T follicular helper cell (primary cell): ENCODE measurements around the gene TMEM62.
"Not testable (repeated sequence)": the region's sequence is repeated elsewhere in the genome, so short reads cannot be mapped to it uniquely, and the experiment has no call there.

ENCODE experiments used
- DNase-seq: peaks from one replicate; pipeline ENCODE4 v3.0.0-alpha.2; 2020; ENCODE audit warnings: low read depth

Gene TMEM62

GRCh38 chr15:43121863-43122262 lies 11.5 kb upstream of the TMEM62 start:
- no peak for DNase-seq

GRCh38 chr15:43125100-43125661 lies 8.2 kb upstream of the TMEM62 start:
- no peak for DNase-seq

- DNase-seq: no peak
These were observed 7.0 kb upstream of the TMEM62 start for GRCh38 chr15:43126356-43126755.

GRCh38 chr15:43127752-43128151 lies 5.6 kb upstream of the TMEM62 start:
- DNase-seq: no peak

- DNase-seq: not testable (repeated sequence)
These were observed 5.0 kb upstream of the TMEM62 start for GRCh38 chr15:43128174-43128979.

- DNase-seq: no peak
These were observed 4.4 kb upstream of the TMEM62 start for GRCh38 chr15:43128980-43129335.

- no peak for DNase-seq
These were observed 456 bp upstream of the TMEM62 start for GRCh38 chr15:43132830-43133429.

GRCh38 chr15:43134157-43134635 lies 810 bp downstream of the TMEM62 start:
- DNase-seq: no peak

- no peak for DNase-seq
These were observed 2.0 kb downstream of the TMEM62 start for GRCh38 chr15:43135351-43135750.

GRCh38 chr15:43143203-43143941 lies 10.0 kb downstream of the TMEM62 start:
- DNase-seq: no peak

GRCh38 chr15:43144512-43144911 lies 11.1 kb downstream of the TMEM62 start:
- no peak for DNase-seq

- DNase-seq: no peak
These were observed 12.8 kb downstream of the TMEM62 start for GRCh38 chr15:43146184-43146583.

- DNase-seq: no peak
These were observed 17.0 kb downstream of the TMEM62 start for GRCh38 chr15:43150191-43150929.

- DNase-seq: no peak
These were observed 18.3 kb downstream of the TMEM62 start for GRCh38 chr15:43151688-43152087.

- DNase-seq: no peak
These were observed 19.9 kb downstream of the TMEM62 start for GRCh38 chr15:43153269-43153668.

GRCh38 chr15:43165801-43166325 lies 32.5 kb downstream of the TMEM62 start:
- no peak for DNase-seq

GRCh38 chr15:43167261-43167660 lies 33.9 kb downstream of the TMEM62 start:
- DNase-seq: not testable (repeated sequence)

GRCh38 chr15:43168192-43169107 lies 35.1 kb downstream of the TMEM62 start:
- DNase-seq: no peak

- DNase-seq: no peak
These were observed 36.5 kb downstream of the TMEM62 start for GRCh38 chr15:43169888-43170287.

- DNase-seq: not testable (repeated sequence)
These were observed 42.4 kb downstream of the TMEM62 start for GRCh38 chr15:43175656-43176309.
